Heart left ventricle (tissue), 13 donors: ENCODE results near the gene KDM1A.
"Not testable (repeated sequence)": the region's sequence is repeated elsewhere in the genome, so short reads cannot be mapped to it uniquely, and the experiment has no call there.

Source experiments
- CTCF ChIP-seq, 12 donors: fragments of 200-600 bp; sonication (generic) in 4 of 12; IDR thresholded peaks; one replicate each; pipeline versions ENCODE4 v1.5.0 to v1.8.0; 2018 to 2022; ENCODE audit warnings: antibody characterized with exemption in 12 of 12, mild to moderate bottlenecking in 5 of 12
- POLR2A ChIP-seq, 2 donors: fragments of 450-650 bp; IDR thresholded peaks; one replicate each; pipeline ENCODE4 v1.6.1; 2017; ENCODE audit warnings: antibody characterized with exemption in 2 of 2, mild to moderate bottlenecking in 2 of 2, moderate library complexity in 2 of 2
- donor health status: ischemic (EF 13 %, LVEDD 7.1; RV severe dilation, severe dysfunction).
- donor health status: DM: no; HTN: yes; CAD: no.
- donor health status: DM: no; HTN: no; CAD: no.
- donor health status: ischemic (EF 25% LVEDD 6.9; RV normal size, moderate dysfunction).
- donor health status: ischemic (EF 25% LVEDD 5.7; RV mildly dilated, moderate dysfunction).
- donor health status: ischemic (EF 35%, LVEDD 5.7; RV mildly dilated, moderate dysfunction).
- donor health status: nonischemic (EF 11% LVEDD 7.7; RV severe dilation, severe dysfunction).
- donor health status: DM: yes; HTN: yes; CAD: no.
- donor health status: PGD.
- donor health status: ischemic (EF 29% LVEDD 5.4; RV normal size, mild dysfunction).
- donor health status: nonischemic (EF 23%, LVEDD 6.1; RV moderate dilation, normal function).

GRCh38 chr1:22993220-22993795 is 26.0 kb upstream of the KDM1A start:
- TF ChIP-seq CTCF, POLR2A (IDR thresholded peaks at IDR 0.05): not testable (repeated sequence)
